ENCODE data around the gene STIM2. TPM values are rescaled to one million over a fixed set of nuclear protein-coding genes. Genes with fewer than 3 reads are reported as not detected.
A peak's percentile ranks its signal among the peaks of the same experiment; 100 is the strongest.

STIM2 gene
- total and polyA plus RNA-seq, 4 experiments from 2014 or later: 23.8 to 91.7 (median 62.7) TPM

DNA sequence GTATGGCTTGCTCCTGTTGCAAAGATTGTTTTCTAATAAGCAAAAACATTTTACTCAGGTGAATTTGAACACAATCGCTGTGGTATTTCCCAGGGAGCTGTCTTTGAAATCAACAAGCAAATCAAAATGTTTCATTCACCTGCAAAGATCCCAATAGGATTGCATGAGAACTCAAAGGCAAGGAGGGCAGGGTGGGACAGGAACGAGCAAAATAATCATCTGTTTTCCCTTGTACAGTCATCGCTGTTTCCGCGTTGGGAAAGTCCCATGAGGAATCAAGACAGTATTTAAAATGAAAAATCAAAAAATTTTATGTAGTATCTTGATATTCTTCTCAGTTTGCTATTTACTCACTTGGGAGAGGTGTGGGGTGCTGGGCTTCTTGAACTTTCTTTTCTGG lies 198.8 kb downstream of the STIM2 start:
- H3K27ac Mint-ChIP-seq: no peak overlapping the region
- ChIA-PET CTCF (ENCODE audit: partially characterized antibody) (interaction anchor here (2.2 kb wide), 1 partner anchor 11 kb away, joined by 13 read pairs; no protein-coding TSS in a partner anchor), POLR2A (ENCODE audit: partially characterized antibody) (no interaction called here)
- no peaks in the 10 kb centered on the region for H3K4me1 Mint-ChIP-seq
- peaks cover 0 to 15% of the 10 kb centered on the region in 2 donors for H3K27me3 Mint-ChIP-seq
- Histone ChIP-seq H3K4me1 (ENCODE audit: insufficient read depth, low read length) (no peaks in the 10 kb centered on the region), H3K9me3 (ENCODE audit: control insufficient read depth in 1 of 2, low read length in 2 of 2) (no peaks in the 10 kb centered on the region), H3K4me3 (ENCODE audit: low read length in 2 of 2) (no peak overlapping the region), H3K36me3 (ENCODE audit: insufficient read depth, low read length) (no peaks in the 10 kb centered on the region), H3K27me3 (ENCODE audit: insufficient read depth, low read length) (peaks cover 6% of the 10 kb centered on the region), H3K27ac (ENCODE audit: low read depth, low read length) (no peak overlapping the region)
- no peak overlapping the region for H3K4me3 Mint-ChIP-seq
- peaks cover 0 to 2% (median 0%) of the 10 kb centered on the region in 8 donors for H3K9me3 Mint-ChIP-seq
- no peaks in the 10 kb centered on the region for H3K36me3 Mint-ChIP-seq
- intact Hi-C loops (cut with micrococcal nuclease): no loop called here
- DNase-seq: no peak

DNA sequence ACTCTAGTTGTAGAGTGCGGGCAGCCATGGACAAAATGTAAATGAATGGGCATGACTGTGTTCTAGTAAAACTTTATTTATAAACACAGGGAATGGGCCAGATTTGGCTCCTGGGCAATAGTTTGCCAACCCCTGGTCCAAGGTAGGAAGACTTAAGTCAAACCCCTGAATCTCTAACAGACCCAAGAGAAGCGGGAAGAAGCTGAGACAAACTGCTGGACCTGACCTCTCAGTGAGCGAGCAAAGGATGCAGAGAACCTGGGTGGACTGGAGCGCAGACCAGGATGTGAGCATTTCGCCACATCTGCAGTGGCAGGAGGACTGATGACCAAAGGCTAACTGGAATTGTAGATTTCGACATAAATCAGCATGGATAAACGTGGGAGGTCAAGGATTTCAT lies 201.6 kb downstream of the STIM2 start:
- Histone ChIP-seq H3K36me3 (ENCODE audit: insufficient read depth, low read length) (no peaks in the 10 kb centered on the region), H3K4me3 (ENCODE audit: low read length in 2 of 2) (no peak overlapping the region), H3K4me1 (ENCODE audit: insufficient read depth, low read length) (no peaks in the 10 kb centered on the region), H3K9me3 (ENCODE audit: control insufficient read depth in 1 of 2, low read length in 2 of 2) (no peaks in the 10 kb centered on the region), H3K27me3 (ENCODE audit: insufficient read depth, low read length) (peaks cover 5% of the 10 kb centered on the region), H3K27ac (ENCODE audit: low read depth, low read length) (no peak overlapping the region)
- Mint-ChIP-seq H3K27me3 (peaks cover 1 to 17% of the 10 kb centered on the region in 2 donors), H3K27ac (peak overlapping the region in 1 of 7 donors; percentile 67), H3K9me3 (peaks cover 0 to 2% (median 0%) of the 10 kb centered on the region in 8 donors), H3K36me3 (no peaks in the 10 kb centered on the region), H3K4me1 (no peaks in the 10 kb centered on the region), H3K4me3 (no peak overlapping the region)
- intact Hi-C loops (cut with micrococcal nuclease): no loop called here
- no peak for DNase-seq
- ChIA-PET CTCF (ENCODE audit: partially characterized antibody) (interaction anchor here (1.2 to 2.3 kb wide), 2 partner anchors 14 to 29 kb away, joined by 3 to 12 read pairs; no protein-coding TSS in a partner anchor), POLR2A (ENCODE audit: partially characterized antibody) (no interaction called here)

DNA sequence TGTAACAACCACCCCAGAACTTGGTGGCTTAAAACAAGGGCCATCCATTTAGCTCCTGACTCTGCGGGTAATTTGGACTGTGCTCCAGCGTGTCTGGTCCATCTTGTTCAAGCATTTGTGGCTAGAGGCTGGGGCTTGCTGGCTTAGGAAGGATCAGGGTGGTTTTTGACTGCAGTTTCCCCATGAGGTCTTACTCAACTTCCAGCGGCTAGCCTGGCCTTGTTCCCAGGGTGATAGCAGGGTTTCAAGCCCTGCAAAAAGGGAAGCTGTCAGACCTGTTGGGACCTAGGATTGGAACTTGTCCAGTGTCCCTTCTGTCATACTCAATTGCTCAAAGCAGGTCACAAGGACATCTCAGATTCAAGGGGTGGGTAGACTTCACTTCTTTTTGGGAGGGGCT lies 205.9 kb downstream of the STIM2 start:
- H3K27ac ChIP-seq (ENCODE audit: low read depth, low read length): no peak overlapping the region
- Mint-ChIP-seq H3K36me3 (no peaks in the 10 kb centered on the region), H3K9me3 (peaks cover 0 to 3% (median 0%) of the 10 kb centered on the region in 8 donors), H3K4me1 (no peaks in the 10 kb centered on the region), H3K27me3 (peaks cover 5 to 21% of the 10 kb centered on the region in 2 donors), H3K4me3 (no peak overlapping the region), H3K27ac (no peak overlapping the region)
- intact Hi-C loops (cut with micrococcal nuclease): no loop called here
- no peaks in the 10 kb centered on the region for H3K36me3 ChIP-seq (ENCODE audit: insufficient read depth, low read length)
- no peaks in the 10 kb centered on the region for H3K4me1 ChIP-seq (ENCODE audit: insufficient read depth, low read length)
- DNase-seq: no peak
- H3K27me3 ChIP-seq (ENCODE audit: insufficient read depth, low read length): peaks cover under 1% of the 10 kb centered on the region
- no peak overlapping the region for H3K4me3 ChIP-seq (ENCODE audit: low read length in 2 of 2)
- CTCF ChIA-PET (ENCODE audit: partially characterized antibody): no interaction called here
- POLR2A ChIA-PET (ENCODE audit: partially characterized antibody): no interaction called here
- H3K9me3 ChIP-seq (ENCODE audit: control insufficient read depth in 1 of 2, low read length in 2 of 2): no peaks in the 10 kb centered on the region

DNA sequence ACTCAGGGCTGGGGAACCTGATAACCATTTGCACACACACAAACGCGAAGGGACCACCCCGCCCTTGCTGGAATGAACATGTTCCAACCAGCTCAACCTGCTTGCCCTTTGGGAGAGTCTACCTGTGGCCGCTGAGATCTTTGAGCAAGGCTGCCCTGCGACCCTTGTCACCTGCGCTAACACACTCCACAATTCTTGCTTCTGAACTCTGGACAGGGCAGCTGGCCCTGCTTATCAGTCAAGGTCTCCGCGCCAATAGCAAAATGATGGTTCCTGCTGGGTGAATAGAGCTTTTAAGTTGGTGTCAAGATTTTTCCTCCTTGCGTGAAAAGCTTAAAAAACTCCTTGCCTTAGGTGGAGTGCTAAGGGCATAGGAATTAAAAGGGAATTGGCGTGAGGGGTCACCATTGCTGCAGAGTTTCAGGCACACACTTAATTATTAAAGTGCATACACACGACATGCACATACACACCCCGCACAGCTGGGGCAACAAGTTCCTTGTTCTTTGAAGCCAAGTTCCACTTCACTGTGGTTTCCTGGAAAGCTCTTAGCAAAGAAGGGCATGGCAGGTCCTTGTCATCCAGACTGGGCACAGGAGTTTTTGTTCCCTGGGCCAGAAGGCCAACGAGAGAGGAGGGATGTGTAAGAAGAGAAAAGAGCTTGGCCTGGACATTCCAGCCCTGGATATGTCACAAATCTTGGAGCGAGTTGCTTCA lies 207.7 kb downstream of the STIM2 start:
- Histone ChIP-seq H3K4me3 (ENCODE audit: low read length in 2 of 2) (no peak overlapping the region), H3K4me1 (ENCODE audit: insufficient read depth, low read length) (no peaks in the 10 kb centered on the region), H3K27me3 (ENCODE audit: insufficient read depth, low read length) (no peaks in the 10 kb centered on the region), H3K9me3 (ENCODE audit: control insufficient read depth in 1 of 2, low read length in 2 of 2) (no peaks in the 10 kb centered on the region), H3K27ac (ENCODE audit: low read depth, low read length) (no peak overlapping the region), H3K36me3 (ENCODE audit: insufficient read depth, low read length) (no peaks in the 10 kb centered on the region)
- peaks cover 5 to 13% of the 10 kb centered on the region in 2 donors for H3K27me3 Mint-ChIP-seq
- H3K27ac Mint-ChIP-seq: no peak overlapping the region
- H3K9me3 Mint-ChIP-seq: peaks cover 0 to 3% (median 0%) of the 10 kb centered on the region in 8 donors
- H3K4me3 Mint-ChIP-seq: no peak overlapping the region
- CTCF ChIA-PET (ENCODE audit: partially characterized antibody): interaction anchor here (1.3 kb wide), 1 partner anchor 20 kb away, joined by 3 read pairs; no protein-coding TSS in a partner anchor
- no peak for DNase-seq
- H3K4me1 Mint-ChIP-seq: no peaks in the 10 kb centered on the region
- POLR2A ChIA-PET (ENCODE audit: partially characterized antibody): no interaction called here
- intact Hi-C loops (cut with micrococcal nuclease): no loop called here
- no peaks in the 10 kb centered on the region for H3K36me3 Mint-ChIP-seq
